A549 (cell line): ENCODE data around the gene DBNDD1. TPM values are rescaled to one million over a fixed set of nuclear protein-coding genes. Genes with fewer than 3 reads are reported as not detected.

ENCODE experiments used
- ATAC-seq, 2 experiments: fragments of 200-7000 bp in 1 of 2; fragments of >200 bp in 1 of 2; cut with Nextera tagmentation in 1 of 2; cut with Tn5 transposase in 1 of 2; 3 replicates each; pipeline versions ENCODE4 v1.8.0 to v1.9.1; 2018 to 2020; ENCODE audit warnings: mild to moderate bottlenecking in 1 of 2, moderate library complexity in 1 of 2
- CTCF ChIA-PET: fragments of 300-600 bp; sonication (Branson Sonifier 250); formaldehyde crosslinking; extraction: SDS; loops from one replicate; lab custom pipeline; 2021; ENCODE audit warnings: antibody characterized with exemption, inconsistent platforms; lab: Yijun Ruan, JAX
- POLR2A ChIA-PET: fragments of 350-600 bp; formaldehyde crosslinking; extraction: SDS; loops from one replicate; lab custom pipeline; 2021; ENCODE audit warnings: antibody characterized with exemption, inconsistent platforms; lab: Yijun Ruan, JAX
- DNase-seq, 2 experiments: peaks; one replicate each; pipeline versions ENCODE4 v3.0.0 to v3.0.0-alpha.2; 2011 to 2016; ENCODE audit warnings: low read depth in 1 of 2, low spot score in 1 of 2
- FAIRE-seq: peaks from 2 replicates; lab custom pipeline; 2011; peaks lifted over from hg19 to GRCh38; lab: Jason Lieb, UNC
- H3K27ac ChIP-seq, 2 experiments: fragments of >200 bp; sonication (Bioruptor Twin); formaldehyde crosslinking; 3 replicates each; pipeline ENCODE4 v1.5.1; 2016 to 2017
- H3K4me1 ChIP-seq: fragments of >200 bp; sonication (Bioruptor Twin); formaldehyde crosslinking; 3 replicates; pipeline ENCODE4 v1.6.1; 2016
- H3K4me2 ChIP-seq: fragments of >200 bp; sonication (Bioruptor Twin); formaldehyde crosslinking; 3 replicates; pipeline ENCODE4 v1.6.1; 2016
- H3K4me3 ChIP-seq: fragments of >200 bp; sonication (Bioruptor Twin); formaldehyde crosslinking; 3 replicates; pipeline ENCODE4 v1.5.1; 2016
- H3K9me3 ChIP-seq: fragments of >200 bp; sonication (Bioruptor Twin); formaldehyde crosslinking; 3 replicates; pipeline ENCODE4 v1.6.1; 2016
- CBX8 ChIP-seq: fragments of 200-600 bp; sonication (generic); IDR thresholded peaks from 2 replicates; pipeline ENCODE4 v1.6.1; 2016
- CHD2 ChIP-seq: fragments of 150-350 bp; IDR thresholded peaks from 2 replicates; pipeline ENCODE4 v1.6.1; 2014; ENCODE audit warnings: low read length; ENCODE audit not compliant: partially characterized antibody
- HDAC2 ChIP-seq: fragments of 200-600 bp; sonication (generic); IDR thresholded peaks from 2 replicates; pipeline ENCODE4 v1.6.1; 2016
- HOXB5 ChIP-seq: fragments of 250-450 bp; sonication (Bioruptor Pico); IDR thresholded peaks from 2 replicates; pipeline ENCODE4 v1.5.0; 2020; ENCODE audit warnings: mild to moderate bottlenecking, moderate library complexity
- JUN ChIP-seq, 2 experiments: fragments of >200 bp; sonication (Bioruptor Twin); formaldehyde crosslinking; IDR thresholded peaks; 2 replicates in 1 of 2; 3 replicates in 1 of 2; pipeline ENCODE4 v1.6.1; 2016 to 2017
- POLR2A ChIP-seq: IDR thresholded peaks from 2 replicates; pipeline ENCODE4 v1.6.1; 2012; ENCODE audit warnings: mild to moderate bottlenecking, low read length
- RAD21 ChIP-seq, 2 experiments: fragments of >200 bp in 1 of 2; sonication (Bioruptor Twin) in 1 of 2; formaldehyde crosslinking in 1 of 2; IDR thresholded peaks in 1 of 2; conservative IDR thresholded peaks in 1 of 2; 2 replicates in 1 of 2; 3 replicates in 1 of 2; pipeline ENCODE4 v1.6.1; 2012 to 2018; ENCODE audit warnings: inconsistent platforms in 1 of 2
- REST ChIP-seq: fragments of 200-600 bp; sonication (generic); IDR thresholded peaks from 2 replicates; pipeline ENCODE4 v1.6.1; 2016; ENCODE audit warnings: antibody characterized with exemption, mild to moderate bottlenecking, moderate library complexity
- RNF2 ChIP-seq: fragments of 200-600 bp; sonication (generic); IDR thresholded peaks from 2 replicates; pipeline ENCODE4 v1.6.1; 2016; ENCODE audit warnings: low read depth, mild to moderate bottlenecking, antibody characterized with exemption, moderate library complexity, borderline replicate concordance
- SMC3 ChIP-seq: fragments of >200 bp; sonication (Bioruptor Twin); formaldehyde crosslinking; IDR thresholded peaks from 3 replicates; pipeline ENCODE4 v1.6.1; 2018; ENCODE audit warnings: inconsistent platforms
- ZC3H11A ChIP-seq: fragments of 450-650 bp; IDR thresholded peaks from 2 replicates; pipeline ENCODE4 v1.6.1; 2014; ENCODE audit warnings: antibody characterized with exemption, mild to moderate bottlenecking
- ZNF302 ChIP-seq: fragments of 250-450 bp; sonication (Bioruptor Pico); IDR thresholded peaks from 2 replicates; pipeline ENCODE4 v1.9.0; 2021; ENCODE audit warnings: inconsistent platforms, mild to moderate bottlenecking, moderate library complexity
- WGBS: methylation state at CpG from one replicate; pipeline ENCODE4 v1.1.6; 2017; ENCODE audit errors: missing lambda C conversion rate; 5-methylcytosine and 5-hydroxymethylcytosine counted together
- polyA plus RNA-seq, 4 experiments: library from polyadenylated mRNA; depleted of rRNA in 3 of 4; stranded (reverse); fragments of >200 nt; fragmentation: RNase III in 1 of 4; extraction: RNeasy Plus Mini Kit Qiagen cat#74134 plus additional on column Dnase treatment in 1 of 4; gene quantifications; 2 replicates in 3 of 4; 3 replicates in 1 of 4; pipeline ENCODE4 v1.2.3, GENCODE V29; 2011 to 2017
- TF ChIP-seq, protein P1 (sequence below): fragments of >200 bp; sonication (Bioruptor Twin); formaldehyde crosslinking; IDR thresholded peaks from 3 replicates; pipeline ENCODE4 v1.5.1; 2016
- TF ChIP-seq, protein P2 (sequence below): IDR thresholded peaks from 2 replicates; pipeline ENCODE4 v1.6.1; 2012; ENCODE audit warnings: low read depth, borderline replicate concordance
- TF ChIP-seq, protein P3 (sequence below): IDR thresholded peaks from 2 replicates; pipeline ENCODE4 v1.6.1; 2012
- TF ChIP-seq, protein P4 (sequence below): IDR thresholded peaks from 2 replicates; pipeline ENCODE4 v1.6.1; 2012

The DBNDD1 gene
- polyA plus RNA-seq, 2 of the 4 experiments (the other 2 are of a cell fraction): 23.0 to 43.8 TPM

- peak; percentile 47 to 58 for DNase-seq
- POLR2A ChIA-PET: interaction anchor here (0.7 to 2.5 kb wide), 4 partner anchors 11 to 97 kb away, joined by 3 to 17 read pairs (median 4); partner anchors contain the start of gene TUBB3
- Histone ChIP-seq H3K9me3 (no peaks in the 10 kb centered on the region), H3K4me3 (peak overlapping the region; percentile 76), H3K4me1 (peaks cover 34% of the 10 kb centered on the region), H3K27ac (peak overlapping the region; percentile 88 to 98), H3K4me2 (peak overlapping the region; percentile 87)
- no peak for FAIRE-seq
- TF ChIP-seq RAD21 (conservative IDR thresholded peaks at IDR 0.05 in 1 of 2, IDR thresholded peaks at IDR 0.05 in 1 of 2) (peak in 1 of 2 experiments; percentile 39; a peak in 1 of 5 replicates), HDAC2 (no peak), CHD2 (no peak), POLR2A (peak; percentile 13), SMC3 (peak; percentile 39), ZC3H11A (no peak), REST (no peak), CBX8 (no peak), JUN (IDR thresholded peaks at IDR 0.05) (peak; percentile 20 to 37; a peak in 2 of 5 replicates)
- TF ChIP-seq, protein P1, sequence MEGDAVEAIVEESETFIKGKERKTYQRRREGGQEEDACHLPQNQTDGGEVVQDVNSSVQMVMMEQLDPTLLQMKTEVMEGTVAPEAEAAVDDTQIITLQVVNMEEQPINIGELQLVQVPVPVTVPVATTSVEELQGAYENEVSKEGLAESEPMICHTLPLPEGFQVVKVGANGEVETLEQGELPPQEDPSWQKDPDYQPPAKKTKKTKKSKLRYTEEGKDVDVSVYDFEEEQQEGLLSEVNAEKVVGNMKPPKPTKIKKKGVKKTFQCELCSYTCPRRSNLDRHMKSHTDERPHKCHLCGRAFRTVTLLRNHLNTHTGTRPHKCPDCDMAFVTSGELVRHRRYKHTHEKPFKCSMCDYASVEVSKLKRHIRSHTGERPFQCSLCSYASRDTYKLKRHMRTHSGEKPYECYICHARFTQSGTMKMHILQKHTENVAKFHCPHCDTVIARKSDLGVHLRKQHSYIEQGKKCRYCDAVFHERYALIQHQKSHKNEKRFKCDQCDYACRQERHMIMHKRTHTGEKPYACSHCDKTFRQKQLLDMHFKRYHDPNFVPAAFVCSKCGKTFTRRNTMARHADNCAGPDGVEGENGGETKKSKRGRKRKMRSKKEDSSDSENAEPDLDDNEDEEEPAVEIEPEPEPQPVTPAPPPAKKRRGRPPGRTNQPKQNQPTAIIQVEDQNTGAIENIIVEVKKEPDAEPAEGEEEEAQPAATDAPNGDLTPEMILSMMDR: peak; percentile 92
- TF ChIP-seq, protein P2, sequence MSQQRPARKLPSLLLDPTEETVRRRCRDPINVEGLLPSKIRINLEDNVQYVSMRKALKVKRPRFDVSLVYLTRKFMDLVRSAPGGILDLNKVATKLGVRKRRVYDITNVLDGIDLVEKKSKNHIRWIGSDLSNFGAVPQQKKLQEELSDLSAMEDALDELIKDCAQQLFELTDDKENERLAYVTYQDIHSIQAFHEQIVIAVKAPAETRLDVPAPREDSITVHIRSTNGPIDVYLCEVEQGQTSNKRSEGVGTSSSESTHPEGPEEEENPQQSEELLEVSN: no peak
- TF ChIP-seq, protein P3, sequence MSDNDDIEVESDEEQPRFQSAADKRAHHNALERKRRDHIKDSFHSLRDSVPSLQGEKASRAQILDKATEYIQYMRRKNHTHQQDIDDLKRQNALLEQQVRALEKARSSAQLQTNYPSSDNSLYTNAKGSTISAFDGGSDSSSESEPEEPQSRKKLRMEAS: 0 out of 2 replicates have a peak, but pooled peaks have one; percentile 24
- CTCF ChIA-PET: interaction anchor here (1.0 to 4.4 kb wide), 20 partner anchors 9 to 101 kb away, joined by 3 to 24 read pairs (median 5); partner anchors contain the start of gene MC1R
- WGBS: 3% methylated on average over 5 of the region's 57 CpGs
- ATAC-seq: peak; percentile 33 to 55
Measured at GRCh38 chr16:90019543-90020259, 445 bp upstream of the DBNDD1 start.

GRCh38 chr16:90018297-90018651 lies 982 bp downstream of the DBNDD1 start:
- DNase-seq: no peak
- H3K4me1 ChIP-seq: peaks cover 32% of the 10 kb centered on the region
- peak overlapping the region; percentile 88 to 98 for H3K27ac ChIP-seq
- TF ChIP-seq SMC3 (no peak), RNF2 (no peak), HOXB5 (no peak), ZNF302 (CRISPR knock-in tag) (no peak)
- TF ChIP-seq, protein P4, sequence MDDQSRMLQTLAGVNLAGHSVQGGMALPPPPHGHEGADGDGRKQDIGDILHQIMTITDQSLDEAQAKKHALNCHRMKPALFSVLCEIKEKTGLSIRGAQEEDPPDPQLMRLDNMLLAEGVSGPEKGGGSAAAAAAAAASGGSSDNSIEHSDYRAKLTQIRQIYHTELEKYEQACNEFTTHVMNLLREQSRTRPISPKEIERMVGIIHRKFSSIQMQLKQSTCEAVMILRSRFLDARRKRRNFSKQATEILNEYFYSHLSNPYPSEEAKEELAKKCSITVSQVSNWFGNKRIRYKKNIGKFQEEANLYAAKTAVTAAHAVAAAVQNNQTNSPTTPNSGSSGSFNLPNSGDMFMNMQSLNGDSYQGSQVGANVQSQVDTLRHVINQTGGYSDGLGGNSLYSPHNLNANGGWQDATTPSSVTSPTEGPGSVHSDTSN: no peak
- TF ChIP-seq, protein P2: no peak
- TF ChIP-seq, all 56 proteins: peak for 0
- WGBS: 32% methylated on average over 5 of the region's 7 CpGs
- ATAC-seq (peak; percentile 15 to 25; a peak in 5 of 6 replicates), FAIRE-seq (no peak)
- no peaks in the 10 kb centered on the region for H3K9me3 ChIP-seq
- H3K4me2 ChIP-seq: peak overlapping the region; percentile 87
- POLR2A ChIA-PET: interaction anchor here (0.6 to 1.0 kb wide), 3 partner anchors 96 to 201 kb away, joined by 5 to 6 read pairs (median 5); partner anchors contain the start of genes TCF25 and TUBB3
- CTCF ChIA-PET: interaction anchor here (0.9 to 3.8 kb wide), 9 partner anchors 14 to 97 kb away, joined by 3 to 24 read pairs (median 3); no protein-coding TSS in a partner anchor
- peak overlapping the region; percentile 76 for H3K4me3 ChIP-seq
